Esophagus muscularis mucosa (tissue), 4 donors: ENCODE data around the gene TRAPPC2B.

ENCODE experiments used
- CTCF ChIP-seq, 3 experiments: fragments of 200-600 bp in 2 of 3; fragments of 450-650 bp in 1 of 3; sonication (generic) in 2 of 3; IDR thresholded peaks; one replicate each; pipeline ENCODE4 v1.5.1; 2017 to 2019; ENCODE audit warnings: antibody characterized with exemption in 3 of 3, mild to moderate bottlenecking in 2 of 3, moderate library complexity in 1 of 3
- EP300 ChIP-seq: sonication (generic); formaldehyde crosslinking; IDR thresholded peaks from one replicate; pipeline ENCODE4 v1.6.1; 2017; ENCODE audit warnings: antibody characterized with exemption
- POLR2A ChIP-seq: fragments of 450-650 bp; IDR thresholded peaks from one replicate; pipeline ENCODE4 v1.6.1; 2017; ENCODE audit warnings: antibody characterized with exemption, moderate library complexity, mild to moderate bottlenecking, low read depth
- POLR2AphosphoS5 ChIP-seq, 2 donors: sonication (generic); formaldehyde crosslinking; IDR thresholded peaks; one replicate each; pipeline ENCODE4 v1.6.1; 2017; ENCODE audit warnings: antibody characterized with exemption in 2 of 2

DNA sequence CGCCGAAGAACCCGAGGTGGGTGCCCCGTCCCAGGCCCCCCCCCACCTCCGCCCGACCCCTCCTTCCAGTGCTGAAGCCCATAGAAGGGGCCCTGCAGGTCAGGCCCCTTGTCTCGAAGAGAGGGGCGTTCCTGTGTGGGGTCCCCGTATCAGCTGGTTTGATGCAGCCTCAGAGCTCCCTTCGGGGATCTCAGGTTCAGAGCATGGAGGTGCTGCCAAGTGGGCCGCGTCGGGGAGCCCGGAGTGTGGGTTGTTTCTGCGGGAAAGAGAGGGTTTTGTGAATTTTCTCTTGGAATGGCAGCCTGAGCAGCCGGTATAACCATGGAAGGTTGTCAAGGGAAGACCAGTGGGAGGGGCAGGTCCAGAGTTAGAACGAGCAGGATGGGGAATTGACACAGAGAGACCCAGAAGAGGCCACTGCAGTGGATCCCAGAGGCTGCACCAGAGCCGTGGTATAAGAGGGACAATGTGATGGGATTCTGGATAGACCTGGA is 384 bp downstream of the TRAPPC2B start:
- TF ChIP-seq CTCF (IDR thresholded peaks at IDR 0.05) (no peak), EP300 (no peak), POLR2A (no peak), POLR2AphosphoS5 (IDR thresholded peaks at IDR 0.05) (no peak)
